Endothelial cell of umbilical vein (primary cell): ENCODE results near the gene UGT2A3. TPM values are rescaled to one million over a fixed set of nuclear protein-coding genes. Genes with fewer than 3 reads are reported as not detected.

ENCODE experiments used
- BruUV-seq: library from RNA; stranded (reverse); fragments of 400-500 nt; replicated peaks from 2 replicates; lab custom pipeline; 2021; lab: Mats Ljungman, UMichigan
- CTCF ChIA-PET: fragments of 300-600, 350-600 bp; sonication (Branson Sonifier 250); formaldehyde crosslinking; loops from one replicate; lab custom pipeline; 2021; ENCODE audit warnings: antibody characterized with exemption, inconsistent platforms; lab: Charles Lee
- POLR2A ChIA-PET: fragments of 300-600, 350-600 bp; sonication (Branson Sonifier 250); formaldehyde crosslinking; loops from one replicate; lab custom pipeline; 2021; ENCODE audit warnings: antibody characterized with exemption, inconsistent platforms; lab: Charles Lee
- DNase-seq: peaks from one replicate; pipeline ENCODE4 v3.0.0-alpha.2; 2011; ENCODE audit warnings: low read depth, low spot score
- FAIRE-seq: peaks from 2 replicates; lab custom pipeline; 2011; peaks lifted over from hg19 to GRCh38; lab: Jason Lieb, UNC
- H2AFZ ChIP-seq: 2 replicates; pipeline ENCODE4 v1.6.0; 2012; ENCODE audit warnings: low read depth, low read length, control low read depth, inconsistent platforms
- H3K27ac ChIP-seq: 2 replicates; pipeline ENCODE4 v1.5.1; 2011; ENCODE audit warnings: low read depth, mild to moderate bottlenecking, control low read depth, low read length, moderate library complexity; ENCODE audit not compliant: insufficient read depth
- H3K27me3 ChIP-seq, 2 experiments: 2 replicates each; pipeline versions ENCODE4 v1.6.0 to v1.6.1; 2011; ENCODE audit warnings: low read length in 2 of 2, mixed read lengths in 1 of 2; ENCODE audit not compliant: control insufficient read depth in 2 of 2, insufficient read depth in 2 of 2
- H3K36me3 ChIP-seq, 2 experiments: 2 replicates in 1 of 2; 3 replicates in 1 of 2; pipeline ENCODE4 v1.5.1; 2011; ENCODE audit warnings: low read length in 2 of 2, mild to moderate bottlenecking in 1 of 2, moderate library complexity in 1 of 2; ENCODE audit not compliant: control insufficient read depth in 2 of 2, insufficient read depth in 2 of 2; ENCODE audit errors: extremely low read depth in 1 of 2
- H3K4me1 ChIP-seq: 3 replicates; pipeline ENCODE4 v1.5.1; 2011; ENCODE audit warnings: mild to moderate bottlenecking, low read length; ENCODE audit not compliant: control insufficient read depth, insufficient read depth; ENCODE audit errors: extremely low read depth
- H3K4me2 ChIP-seq: 2 replicates; pipeline ENCODE4 v1.6.1; 2011; ENCODE audit warnings: low read length, control low read depth, mixed read lengths; ENCODE audit not compliant: insufficient read depth
- H3K4me3 ChIP-seq, 3 experiments: fragments of 200-600 bp in 1 of 3; sonication (generic), shearing (Covaris generic) in 1 of 3; replicated peaks in 1 of 3; 2 replicates each; pipeline ENCODE4 v1.5.1; 2011 to 2016; ENCODE audit warnings: control low read depth in 3 of 3, low read length in 3 of 3, mild to moderate bottlenecking in 2 of 3, inconsistent platforms in 1 of 3, low read depth in 1 of 3, moderate library complexity in 1 of 3; ENCODE audit not compliant: insufficient read depth in 1 of 3
- H3K79me2 ChIP-seq: 2 replicates; pipeline ENCODE4 v1.6.0; 2012; ENCODE audit warnings: low read length, inconsistent platforms; ENCODE audit not compliant: control insufficient read depth, insufficient read depth
- H3K9ac ChIP-seq: replicated peaks from 2 replicates; pipeline ENCODE3; 2011; ENCODE audit warnings: low read length, control low read depth; ENCODE audit not compliant: insufficient read depth; ENCODE audit errors: extremely low read depth
- H3K9me1 ChIP-seq: replicated peaks from 3 replicates; pipeline ENCODE4 v1.6.0; 2011; ENCODE audit warnings: mild to moderate bottlenecking, low read length; ENCODE audit not compliant: control insufficient read depth, insufficient read depth; ENCODE audit errors: extremely low read depth
- H3K9me3 ChIP-seq: replicated peaks from 2 replicates; pipeline ENCODE4 v1.5.1; 2012; ENCODE audit warnings: low read length, inconsistent platforms; ENCODE audit not compliant: control insufficient read depth, insufficient read depth
- H4K20me1 ChIP-seq: replicated peaks from 2 replicates; pipeline ENCODE3; 2011; ENCODE audit warnings: mild to moderate bottlenecking, low read length; ENCODE audit not compliant: control insufficient read depth, insufficient read depth; ENCODE audit errors: extremely low read depth
- CTCF ChIP-seq, 2 donors: IDR thresholded peaks; 1 replicate in 1 of 2; 2 replicates in 1 of 2; pipeline ENCODE4 v1.5.1; 2011; ENCODE audit warnings: low read length in 2 of 2, mild to moderate bottlenecking in 2 of 2, moderate library complexity in 2 of 2, control low read depth in 1 of 2, inconsistent platforms in 1 of 2, low read depth in 1 of 2; ENCODE audit not compliant: insufficient read depth in 1 of 2; ENCODE audit errors: extremely low read depth in 1 of 2
- FOS ChIP-seq: IDR thresholded peaks from 2 replicates; pipeline ENCODE4 v1.6.1; 2011; ENCODE audit warnings: mild to moderate bottlenecking, low read length, moderate library complexity, borderline replicate concordance; ENCODE audit not compliant: insufficient read depth
- GATA2 ChIP-seq: IDR thresholded peaks from 2 replicates; pipeline ENCODE4 v1.7.0; 2011; ENCODE audit warnings: low read depth, mild to moderate bottlenecking, moderate library complexity, mixed read lengths, low read length; ENCODE audit not compliant: insufficient read length, insufficient read depth
- JUN ChIP-seq: IDR thresholded peaks from 2 replicates; pipeline ENCODE4 v1.6.1; 2011; ENCODE audit warnings: borderline replicate concordance, low read depth; ENCODE audit not compliant: insufficient read length, insufficient read depth
- MYC ChIP-seq: IDR thresholded peaks from one replicate; pipeline ENCODE4 v1.6.1; 2011; ENCODE audit warnings: mild to moderate bottlenecking, low read depth, low read length
- POLR2A ChIP-seq: IDR thresholded peaks from 2 replicates; pipeline ENCODE4 v1.6.1; 2012; ENCODE audit warnings: low read depth, mild to moderate bottlenecking, control low read depth, low read length
- POLR2AphosphoS5 ChIP-seq: IDR thresholded peaks from 2 replicates; pipeline ENCODE4 v1.6.1; 2012; ENCODE audit warnings: low read depth, mild to moderate bottlenecking, control low read depth, low read length, moderate library complexity; ENCODE audit not compliant: insufficient read depth
- dilution Hi-C: fragments of 300-500 bp; cut with MboI; formaldehyde crosslinking; loops from one replicate; pipeline ENCODE4 v1.15.0; 2019; ENCODE audit warnings: low sequenced_read_pairs; ENCODE audit not compliant: extremely low pct_ligation_motif_present
- intact Hi-C: fragments of 100-400 bp; cut with micrococcal nuclease; formaldehyde crosslinking; loops from one replicate; pipeline ENCODE4 v1.10.0; 2022
- polyA plus RNA-seq, 4 experiments: library from polyadenylated mRNA; depleted of rRNA in 3 of 4; stranded (reverse) in 3 of 4; unstranded in 1 of 4; fragments of >200 nt; gene quantifications; 2 replicates each; pipeline versions ENCODE4 v1.2.1 to v1.2.3, GENCODE V29; 2011 to 2012; ENCODE audit warnings: missing spikeins in 1 of 4
- total RNA-seq: library from RNA; stranded (reverse); gene quantifications from 2 replicates; pipeline ENCODE4 v1.2.3, GENCODE V29; 2021
- TF ChIP-seq, protein P1 (sequence below): IDR thresholded peaks from 2 replicates; pipeline ENCODE4 v1.6.1; 2011; ENCODE audit not compliant: insufficient read depth, insufficient read length

The UGT2A3 gene
- total and polyA plus RNA-seq, 2 donors (not counting 3 experiments of a cell fraction or from before 2014, with no cell fraction given) = not detected

- POLR2A ChIA-PET = no interaction called here
Measured at GRCh38 chr4:68948985-68949384, 2.6 kb downstream of the UGT2A3 start.

More at GRCh38 chr4:68948985-68949384, 2.6 kb downstream of the UGT2A3 start:
- no peak overlapping the region for H2AFZ ChIP-seq
- H3K4me2 ChIP-seq = no peak overlapping the region
- H3K4me1 ChIP-seq = no peaks in the 10 kb centered on the region
- dilution Hi-C loops (no loop called here), intact Hi-C loops (no loop called here)
- H3K9me1 ChIP-seq = no peaks in the 10 kb centered on the region
- CTCF ChIA-PET = interaction anchor here (0.6 kb wide), 1 partner anchor 572 kb away, joined by 3 read pairs; no protein-coding TSS in a partner anchor
- no peaks in the 10 kb centered on the region for H3K9me3 ChIP-seq
- H3K4me3 ChIP-seq = no peak overlapping the region
- no peak for TF ChIP-seq GATA2
- no peak for TF ChIP-seq POLR2AphosphoS5
- no peak for TF ChIP-seq CTCF (IDR thresholded peaks at IDR 0.05; ENCODE audit: extremely low read depth in 1 of 2, insufficient read depth in 1 of 2, low read depth in 1 of 2, low read length in 2 of 2)
- TF ChIP-seq JUN = no peak
- no peak for TF ChIP-seq FOS
- no peak for TF ChIP-seq POLR2A
- TF ChIP-seq, protein P1, sequence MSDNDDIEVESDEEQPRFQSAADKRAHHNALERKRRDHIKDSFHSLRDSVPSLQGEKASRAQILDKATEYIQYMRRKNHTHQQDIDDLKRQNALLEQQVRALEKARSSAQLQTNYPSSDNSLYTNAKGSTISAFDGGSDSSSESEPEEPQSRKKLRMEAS = no peak
- no peak for TF ChIP-seq MYC
- H3K27me3 ChIP-seq = no peaks in the 10 kb centered on the region
- no peak overlapping the region for H3K9ac ChIP-seq
- no peaks in the 10 kb centered on the region for H3K79me2 ChIP-seq
- FAIRE-seq (no peak), DNase-seq (no peak)
- no TSS peak for BruUV-seq
- H3K27ac ChIP-seq = no peak overlapping the region
- no peaks in the 10 kb centered on the region for H4K20me1 ChIP-seq
- no peaks in the 10 kb centered on the region for H3K36me3 ChIP-seq
